Tibial artery (tissue), 4 donors: ENCODE measurements around the gene TMEM233.

ENCODE experiments used
- DNase-seq, 2 donors: peaks; one replicate each; pipeline ENCODE4 v3.0.0-alpha.2; 2019
- H3K27ac ChIP-seq, 2 donors: fragments of 200-600 bp; sonication (generic) in 1 of 2; 1 replicate in 1 of 2; 2 replicates in 1 of 2; pipeline ENCODE4 v1.5.1; 2018 to 2019; ENCODE audit warnings: mild to moderate bottlenecking in 1 of 2
- H3K27me3 ChIP-seq, 2 donors: fragments of 200-600 bp; sonication (generic) in 1 of 2; one replicate each; pipeline versions ENCODE4 v1.5.1 to v1.6.0; 2016 to 2019
- H3K36me3 ChIP-seq, 3 donors: fragments of 200-600 bp; sonication (generic) in 2 of 3; one replicate each; pipeline ENCODE4 v1.5.1; 2016 to 2019; ENCODE audit warnings: mild to moderate bottlenecking in 2 of 3
- H3K4me1 ChIP-seq, 4 donors: fragments of 200-600 bp; sonication (generic) in 2 of 4; 1 replicate in 3 of 4; 2 replicates in 1 of 4; pipeline ENCODE4 v1.5.1; 2016 to 2019
- H3K4me3 ChIP-seq, 2 donors: fragments of 200-600 bp; sonication (generic) in 1 of 2; 1 replicate in 1 of 2; 2 replicates in 1 of 2; pipeline ENCODE4 v1.5.1; 2018 to 2019; ENCODE audit warnings: mild to moderate bottlenecking in 2 of 2
- H3K9me3 ChIP-seq, 3 donors: fragments of 200-600 bp; sonication (generic) in 1 of 3; one replicate each; pipeline ENCODE4 v1.5.1; 2016 to 2019
- intact Hi-C: fragments of 100-400 bp; cut with DNase I; formaldehyde crosslinking; loops from one replicate; pipeline ENCODE4 v1.15.0; 2023; ENCODE audit warnings: low total_unique reads
- TF ChIP-seq, protein P1 (sequence below), 2 experiments: fragments of 200-600 bp in 1 of 2; fragments of 450-650 bp in 1 of 2; IDR thresholded peaks; one replicate each; pipeline ENCODE4 v1.5.1; 2017 to 2019; ENCODE audit warnings: antibody characterized with exemption in 2 of 2, mild to moderate bottlenecking in 1 of 2, moderate library complexity in 1 of 2

TMEM233 gene

DNA sequence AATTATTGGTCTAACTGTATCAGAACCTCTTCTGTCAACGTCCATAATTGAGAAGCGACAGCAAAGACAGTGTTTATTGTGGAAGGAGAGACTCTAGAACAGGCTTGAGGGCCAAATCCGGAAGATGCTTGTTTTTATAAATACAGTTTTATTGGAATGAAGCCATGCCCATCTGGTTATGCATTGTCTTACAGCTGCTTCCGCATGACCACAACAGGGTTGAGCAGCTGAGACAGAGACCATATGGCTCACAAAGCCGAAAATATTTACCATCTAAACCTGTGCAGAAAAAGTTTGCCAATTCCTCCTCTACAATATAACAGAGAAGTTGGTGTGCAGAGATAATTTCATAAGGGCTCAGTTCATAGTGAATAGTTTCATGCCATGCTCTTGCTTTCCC lies 98.8 kb downstream of the TMEM233 start:
- Histone ChIP-seq H3K36me3 (no peaks in the 10 kb centered on the region), H3K4me3 (no peak overlapping the region), H3K4me1 (no peaks in the 10 kb centered on the region), H3K27me3 (no peaks in the 10 kb centered on the region), H3K9me3 (no peaks in the 10 kb centered on the region), H3K27ac (no peak overlapping the region)
- no peak for DNase-seq
- intact Hi-C loops, result no loop called here
- TF ChIP-seq, protein P1, sequence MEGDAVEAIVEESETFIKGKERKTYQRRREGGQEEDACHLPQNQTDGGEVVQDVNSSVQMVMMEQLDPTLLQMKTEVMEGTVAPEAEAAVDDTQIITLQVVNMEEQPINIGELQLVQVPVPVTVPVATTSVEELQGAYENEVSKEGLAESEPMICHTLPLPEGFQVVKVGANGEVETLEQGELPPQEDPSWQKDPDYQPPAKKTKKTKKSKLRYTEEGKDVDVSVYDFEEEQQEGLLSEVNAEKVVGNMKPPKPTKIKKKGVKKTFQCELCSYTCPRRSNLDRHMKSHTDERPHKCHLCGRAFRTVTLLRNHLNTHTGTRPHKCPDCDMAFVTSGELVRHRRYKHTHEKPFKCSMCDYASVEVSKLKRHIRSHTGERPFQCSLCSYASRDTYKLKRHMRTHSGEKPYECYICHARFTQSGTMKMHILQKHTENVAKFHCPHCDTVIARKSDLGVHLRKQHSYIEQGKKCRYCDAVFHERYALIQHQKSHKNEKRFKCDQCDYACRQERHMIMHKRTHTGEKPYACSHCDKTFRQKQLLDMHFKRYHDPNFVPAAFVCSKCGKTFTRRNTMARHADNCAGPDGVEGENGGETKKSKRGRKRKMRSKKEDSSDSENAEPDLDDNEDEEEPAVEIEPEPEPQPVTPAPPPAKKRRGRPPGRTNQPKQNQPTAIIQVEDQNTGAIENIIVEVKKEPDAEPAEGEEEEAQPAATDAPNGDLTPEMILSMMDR (IDR thresholded peaks at IDR 0.05), result no peak
